Suprapubic skin (tissue), 4 donors: ENCODE data around the gene GABARAPL1. TPM values are rescaled to one million over a fixed set of nuclear protein-coding genes. Genes with fewer than 3 reads are reported as not detected.

Source experiments
- DNase-seq, 2 donors: peaks; one replicate each; pipeline ENCODE4 v3.0.0-alpha.2; 2019; ENCODE audit warnings: low spot score in 2 of 2
- H3K27ac ChIP-seq: fragments of 200-600 bp; sonication (generic); one replicate; pipeline ENCODE4 v1.5.1; 2019
- H3K27me3 ChIP-seq: fragments of 200-600 bp; sonication (generic); one replicate; pipeline ENCODE4 v1.5.1; 2019
- H3K36me3 ChIP-seq: fragments of 200-600 bp; sonication (generic); one replicate; pipeline ENCODE4 v1.5.1; 2019
- H3K4me1 ChIP-seq: fragments of 200-600 bp; sonication (generic); one replicate; pipeline ENCODE4 v1.5.1; 2019
- H3K4me3 ChIP-seq: fragments of 200-600 bp; sonication (generic); one replicate; pipeline ENCODE4 v1.5.1; 2019; ENCODE audit warnings: mild to moderate bottlenecking
- H3K9me3 ChIP-seq: fragments of 200-600 bp; sonication (generic); one replicate; pipeline ENCODE4 v1.5.1; 2019
- EP300 ChIP-seq: sonication (generic); formaldehyde crosslinking; IDR thresholded peaks from one replicate; pipeline ENCODE4 v1.6.1; 2017; ENCODE audit warnings: antibody characterized with exemption
- POLR2A ChIP-seq, 2 donors: fragments of 450-650 bp; IDR thresholded peaks; one replicate each; pipeline ENCODE4 v1.6.1; 2017; ENCODE audit warnings: antibody characterized with exemption in 2 of 2, mild to moderate bottlenecking in 2 of 2, moderate library complexity in 2 of 2
- POLR2AphosphoS5 ChIP-seq, 3 donors: sonication (generic); formaldehyde crosslinking; IDR thresholded peaks; one replicate each; pipeline ENCODE4 v1.6.1; 2017; ENCODE audit warnings: antibody characterized with exemption in 3 of 3
- WGBS: methylation state at CpG from one replicate; pipeline ENCODE4 v1.1.5; 2018; 5-methylcytosine and 5-hydroxymethylcytosine counted together
- total RNA-seq, 4 donors: library from RNA; depleted of rRNA; stranded (reverse); fragments of >200 nt; gene quantifications; one replicate each; pipeline ENCODE4 v1.1.0, GENCODE V29; 2016
- TF ChIP-seq, protein P1 (sequence below), 2 donors: fragments of 200-600 bp in 1 of 2; fragments of 450-650 bp in 1 of 2; sonication (generic) in 1 of 2; IDR thresholded peaks; one replicate each; pipeline ENCODE4 v1.5.1; 2016 to 2019; ENCODE audit warnings: antibody characterized with exemption in 2 of 2, mild to moderate bottlenecking in 1 of 2, moderate library complexity in 1 of 2

GABARAPL1 gene
- total RNA-seq, 4 donors from 2014 or later: 48.7 to 94.6 (median 81.1) TPM

DNA sequence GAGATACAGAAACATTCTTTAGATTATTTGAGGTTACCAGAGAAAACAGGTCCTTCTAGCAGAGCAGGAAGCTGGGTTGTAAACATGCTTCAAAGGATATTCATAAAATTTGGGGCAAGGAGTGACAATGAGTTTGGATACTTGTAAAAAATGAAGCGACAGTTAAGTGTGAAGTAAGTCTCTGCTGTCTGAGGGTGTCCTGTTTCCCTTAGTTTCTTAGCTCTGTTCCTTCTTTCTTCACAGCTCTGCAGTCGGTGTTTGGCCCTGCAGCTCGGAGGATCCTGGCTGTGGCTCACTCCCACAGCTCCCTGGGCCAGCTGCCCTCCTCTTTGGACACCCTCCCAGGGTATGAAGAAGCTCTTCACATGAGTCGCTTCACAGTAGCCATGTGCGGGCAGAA, 23.0 kb upstream of the GABARAPL1 start:
- no peaks in the 10 kb centered on the region for H3K27me3 ChIP-seq
- H3K4me1 ChIP-seq: peaks cover 21% of the 10 kb centered on the region
- 36% methylated on average over 5 of the region's 5 CpGs for WGBS
- H3K9me3 ChIP-seq: no peaks in the 10 kb centered on the region
- DNase-seq: no peak
- H3K36me3 ChIP-seq: no peaks in the 10 kb centered on the region
- H3K4me3 ChIP-seq: no peak overlapping the region
- no peak overlapping the region for H3K27ac ChIP-seq
- no peak for TF ChIP-seq POLR2A (IDR thresholded peaks at IDR 0.05)
- TF ChIP-seq EP300: no peak
- no peak for TF ChIP-seq POLR2AphosphoS5 (IDR thresholded peaks at IDR 0.05)
- TF ChIP-seq, protein P1, sequence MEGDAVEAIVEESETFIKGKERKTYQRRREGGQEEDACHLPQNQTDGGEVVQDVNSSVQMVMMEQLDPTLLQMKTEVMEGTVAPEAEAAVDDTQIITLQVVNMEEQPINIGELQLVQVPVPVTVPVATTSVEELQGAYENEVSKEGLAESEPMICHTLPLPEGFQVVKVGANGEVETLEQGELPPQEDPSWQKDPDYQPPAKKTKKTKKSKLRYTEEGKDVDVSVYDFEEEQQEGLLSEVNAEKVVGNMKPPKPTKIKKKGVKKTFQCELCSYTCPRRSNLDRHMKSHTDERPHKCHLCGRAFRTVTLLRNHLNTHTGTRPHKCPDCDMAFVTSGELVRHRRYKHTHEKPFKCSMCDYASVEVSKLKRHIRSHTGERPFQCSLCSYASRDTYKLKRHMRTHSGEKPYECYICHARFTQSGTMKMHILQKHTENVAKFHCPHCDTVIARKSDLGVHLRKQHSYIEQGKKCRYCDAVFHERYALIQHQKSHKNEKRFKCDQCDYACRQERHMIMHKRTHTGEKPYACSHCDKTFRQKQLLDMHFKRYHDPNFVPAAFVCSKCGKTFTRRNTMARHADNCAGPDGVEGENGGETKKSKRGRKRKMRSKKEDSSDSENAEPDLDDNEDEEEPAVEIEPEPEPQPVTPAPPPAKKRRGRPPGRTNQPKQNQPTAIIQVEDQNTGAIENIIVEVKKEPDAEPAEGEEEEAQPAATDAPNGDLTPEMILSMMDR (IDR thresholded peaks at IDR 0.05): no peak

DNA sequence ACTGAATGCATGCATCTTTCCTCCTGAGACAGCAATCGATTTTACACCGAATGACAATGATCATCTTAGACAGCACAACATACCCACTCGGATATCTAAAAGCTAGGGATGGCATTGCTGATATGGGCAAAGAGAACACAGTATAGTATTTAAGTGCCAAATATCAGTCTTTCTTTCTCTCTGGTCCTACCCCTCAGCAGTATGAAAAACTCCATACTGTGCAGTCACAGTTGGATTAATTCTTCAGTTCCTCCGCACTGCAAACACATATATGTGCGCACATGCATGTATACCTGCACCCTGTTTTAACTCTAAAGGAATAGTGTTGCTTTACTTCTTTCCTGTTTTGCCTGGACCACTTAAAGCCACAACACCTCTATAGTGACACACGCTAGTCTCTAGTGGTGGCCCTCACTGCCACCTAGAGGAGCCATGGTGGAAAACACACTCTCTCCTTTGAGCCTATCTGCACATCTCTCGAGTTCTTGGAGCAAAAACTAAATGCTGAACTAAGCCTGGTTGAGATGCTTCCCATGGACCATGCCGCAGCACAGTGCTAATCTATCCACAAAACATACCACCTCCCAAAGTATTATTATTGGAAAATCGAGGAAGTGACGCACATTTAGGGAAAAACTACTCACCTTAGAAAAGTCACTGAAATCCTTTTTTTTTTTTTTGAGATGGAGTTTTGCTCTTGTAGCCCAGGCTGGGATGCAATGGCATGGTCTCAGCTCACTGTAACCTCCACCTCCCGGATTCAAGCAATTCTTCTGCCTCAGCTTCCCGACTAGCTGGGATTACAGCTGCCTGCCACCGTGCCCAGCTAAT, 21.9 kb upstream of the GABARAPL1 start:
- Histone ChIP-seq H3K4me1 (peaks cover 18% of the 10 kb centered on the region), H3K27ac (no peak overlapping the region), H3K4me3 (no peak overlapping the region), H3K9me3 (no peaks in the 10 kb centered on the region), H3K36me3 (no peaks in the 10 kb centered on the region), H3K27me3 (no peaks in the 10 kb centered on the region)
- TF ChIP-seq POLR2AphosphoS5 (IDR thresholded peaks at IDR 0.05) (no peak), EP300 (no peak), POLR2A (IDR thresholded peaks at IDR 0.05) (no peak)
- TF ChIP-seq, protein P1 (IDR thresholded peaks at IDR 0.05): peak; percentile 41 to 70
- 38% methylated on average over 13 of the region's 13 CpGs for WGBS
- DNase-seq: no peak

DNA sequence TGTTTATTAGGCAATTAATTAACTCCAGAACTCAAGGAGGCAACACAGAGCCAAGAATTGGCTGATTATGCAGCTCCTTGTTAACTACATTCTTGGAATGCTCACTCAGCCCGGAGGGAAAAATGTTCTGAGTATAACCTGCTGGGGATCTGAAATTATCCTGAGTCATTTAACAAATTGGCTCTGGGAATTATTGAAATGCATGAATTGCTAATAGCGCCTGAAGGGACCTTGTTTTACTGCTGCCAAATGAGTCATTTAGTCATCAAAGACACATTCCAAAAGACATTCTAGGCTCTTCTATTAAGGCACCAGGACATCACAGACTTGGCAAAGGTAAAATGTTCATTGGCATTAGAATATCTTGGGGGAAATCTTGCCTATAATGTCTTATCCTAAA, 20.8 kb upstream of the GABARAPL1 start:
- DNase-seq: no peak
- H3K4me1 ChIP-seq: peaks cover 12% of the 10 kb centered on the region
- H3K27ac ChIP-seq: no peak overlapping the region
- no peak for TF ChIP-seq POLR2A (IDR thresholded peaks at IDR 0.05)
- TF ChIP-seq, protein P1 (IDR thresholded peaks at IDR 0.05): no peak
- no peak for TF ChIP-seq EP300
- TF ChIP-seq POLR2AphosphoS5 (IDR thresholded peaks at IDR 0.05): no peak
- no peaks in the 10 kb centered on the region for H3K27me3 ChIP-seq
- WGBS: 18% methylated on average over 2 of the region's 2 CpGs
- no peak overlapping the region for H3K4me3 ChIP-seq
- no peaks in the 10 kb centered on the region for H3K36me3 ChIP-seq
- H3K9me3 ChIP-seq: no peaks in the 10 kb centered on the region

DNA sequence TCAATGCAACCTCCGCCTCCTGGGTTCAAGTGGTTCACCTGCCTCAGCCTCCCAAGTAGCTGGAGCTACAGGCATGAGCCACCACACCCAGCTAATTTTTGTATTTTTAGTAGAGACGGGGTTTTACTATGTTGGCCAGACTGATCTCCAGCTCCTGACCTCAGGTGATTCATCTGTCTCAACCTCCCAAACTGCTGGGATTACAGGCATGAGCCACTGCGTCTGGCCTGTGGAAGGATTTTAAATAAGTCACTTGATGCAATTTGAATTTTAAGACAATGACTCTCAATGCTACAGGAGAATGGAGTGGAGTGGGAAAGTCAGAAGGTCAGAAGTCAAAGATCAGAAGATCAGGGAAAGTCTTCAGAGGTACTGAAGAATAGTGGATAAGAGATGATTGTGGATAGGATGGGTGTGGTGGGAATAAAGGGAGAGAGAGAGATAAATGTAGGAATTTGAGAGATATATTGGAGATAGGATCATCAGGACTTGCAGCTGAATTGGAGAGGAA, 18.5 kb upstream of the GABARAPL1 start:
- Histone ChIP-seq H3K4me1 (peaks cover 12% of the 10 kb centered on the region), H3K36me3 (no peaks in the 10 kb centered on the region), H3K27ac (no peak overlapping the region), H3K27me3 (no peaks in the 10 kb centered on the region), H3K9me3 (no peaks in the 10 kb centered on the region), H3K4me3 (no peak overlapping the region)
- WGBS: 95% methylated on average over 3 of the region's 3 CpGs
- TF ChIP-seq, protein P1 (IDR thresholded peaks at IDR 0.05): no peak
- TF ChIP-seq POLR2A (IDR thresholded peaks at IDR 0.05): no peak
- no peak for TF ChIP-seq EP300
- TF ChIP-seq POLR2AphosphoS5 (IDR thresholded peaks at IDR 0.05): no peak
- no peak for DNase-seq

DNA sequence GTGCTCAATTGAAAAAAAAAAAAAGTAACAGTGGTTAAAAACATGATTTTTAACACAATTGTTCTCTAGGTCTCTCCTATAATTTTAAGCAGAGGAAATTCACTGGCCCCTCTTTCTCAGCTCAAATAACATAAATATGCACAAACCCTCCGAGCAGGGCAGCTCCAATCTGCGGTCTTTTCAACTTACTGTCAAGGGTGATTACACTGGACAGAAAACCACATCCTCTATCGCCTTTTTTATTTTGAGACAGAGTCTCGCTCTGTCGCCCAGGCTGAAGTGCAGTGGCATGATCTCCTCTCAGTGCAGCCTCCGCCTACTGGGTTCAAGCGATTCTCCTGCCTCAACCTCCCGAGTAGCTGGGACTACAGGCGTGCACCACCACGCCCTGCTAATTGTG, 16.5 kb upstream of the GABARAPL1 start:
- DNase-seq: no peak
- Histone ChIP-seq H3K4me3 (no peak overlapping the region), H3K36me3 (no peaks in the 10 kb centered on the region), H3K4me1 (peaks cover 7% of the 10 kb centered on the region), H3K27me3 (no peaks in the 10 kb centered on the region), H3K27ac (no peak overlapping the region), H3K9me3 (no peaks in the 10 kb centered on the region)
- TF ChIP-seq, protein P1 (IDR thresholded peaks at IDR 0.05): no peak
- no peak for TF ChIP-seq EP300
- no peak for TF ChIP-seq POLR2A (IDR thresholded peaks at IDR 0.05)
- TF ChIP-seq POLR2AphosphoS5 (IDR thresholded peaks at IDR 0.05): no peak
- 82% methylated on average over 10 of the region's 10 CpGs for WGBS
